ENCODE data around the gene SRRM5.
"Not testable (repeated sequence)": the region's sequence is repeated elsewhere in the genome, so short reads cannot be mapped to it uniquely, and the experiment has no call there.

SRRM5 gene

GRCh38 chr19:43611788-43612187 lies at the start of gene SRRM5:
Gene SRRM5, plus strand, starts transcription at chr19:43612088. Its CDS starts 34 bp downstream, at chr19:43612122.
- DNase-seq, result no peak

GRCh38 chr19:43562226-43562697 lies 49.6 kb upstream of the SRRM5 start:
- peak in 1 of 2 donors; percentile 25 for DNase-seq

GRCh38 chr19:43562698-43563241 lies 49.1 kb upstream of the SRRM5 start:
- peak; percentile 82 for DNase-seq

- no peak for DNase-seq
Measured at GRCh38 chr19:43563816-43564457, 48.0 kb upstream of the SRRM5 start.

DNA sequence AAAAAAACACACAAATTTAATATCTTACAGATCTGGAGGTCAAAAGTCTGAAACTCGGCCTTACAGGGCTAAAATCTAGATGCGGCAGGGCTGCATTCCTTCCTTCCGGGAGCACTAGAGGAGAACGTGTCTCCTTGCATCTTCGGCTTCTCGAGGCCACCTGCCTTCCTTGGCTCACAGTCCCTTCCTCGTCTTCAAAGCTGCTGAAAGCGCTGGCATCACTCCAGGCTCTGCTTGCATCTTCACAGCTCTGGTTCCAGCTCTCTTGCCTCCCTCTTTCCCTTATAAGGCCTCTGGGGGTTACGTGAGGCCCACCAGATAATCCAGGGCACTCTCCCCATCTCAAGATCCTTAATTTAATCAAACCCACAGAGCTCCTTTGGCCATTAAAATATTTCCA lies 47.1 kb upstream of the SRRM5 start:
- DNase-seq, result no peak

DNA sequence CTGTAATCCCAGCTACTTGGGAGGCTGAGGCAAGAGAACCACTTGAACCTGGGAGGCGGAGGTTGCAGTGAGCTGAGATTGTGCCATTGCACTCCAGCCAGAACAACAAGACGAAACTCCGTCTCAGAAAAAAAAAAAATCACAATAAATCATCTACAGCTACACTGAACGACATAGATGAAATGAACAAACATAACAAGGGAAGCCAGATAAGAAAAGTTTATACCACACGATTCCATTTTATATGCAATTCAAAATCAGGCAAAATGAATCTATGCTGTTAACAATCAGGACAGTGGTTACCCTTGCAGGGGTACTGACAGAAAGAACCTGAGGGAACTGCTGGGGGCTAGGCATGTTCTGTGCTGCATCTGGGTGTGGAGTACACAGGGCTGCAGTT lies 42.2 kb upstream of the SRRM5 start:
- no peak for DNase-seq

DNA sequence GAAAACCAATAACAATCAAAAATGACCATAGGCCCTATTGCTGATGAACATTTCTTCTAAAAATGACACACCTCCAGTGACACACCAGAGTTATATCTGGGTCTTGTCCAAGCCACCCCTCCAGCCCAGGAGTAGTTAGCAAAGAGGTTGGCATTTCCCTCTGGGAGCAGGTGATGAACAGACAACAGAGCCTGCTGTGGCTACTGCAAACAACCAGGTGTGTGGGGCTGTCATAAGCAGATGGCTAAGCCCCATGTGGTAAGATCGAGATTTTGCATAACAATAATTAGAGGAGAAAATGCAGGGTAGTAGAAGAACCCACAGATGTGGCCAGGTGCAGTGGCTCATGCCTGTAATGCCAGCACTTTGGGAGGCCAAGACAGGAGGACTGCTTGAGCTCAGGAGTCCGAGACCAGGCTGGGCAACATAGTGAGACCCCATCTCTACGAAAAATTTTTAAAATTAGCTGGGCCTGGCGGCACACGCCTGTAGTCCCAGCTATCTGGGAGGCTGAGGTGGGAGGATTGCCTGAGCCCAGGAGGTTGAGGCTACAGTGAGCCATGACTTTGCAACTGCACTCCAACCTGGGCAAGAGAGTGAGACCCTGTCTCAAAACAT lies 41.6 kb upstream of the SRRM5 start:
- DNase-seq, result no peak

DNA sequence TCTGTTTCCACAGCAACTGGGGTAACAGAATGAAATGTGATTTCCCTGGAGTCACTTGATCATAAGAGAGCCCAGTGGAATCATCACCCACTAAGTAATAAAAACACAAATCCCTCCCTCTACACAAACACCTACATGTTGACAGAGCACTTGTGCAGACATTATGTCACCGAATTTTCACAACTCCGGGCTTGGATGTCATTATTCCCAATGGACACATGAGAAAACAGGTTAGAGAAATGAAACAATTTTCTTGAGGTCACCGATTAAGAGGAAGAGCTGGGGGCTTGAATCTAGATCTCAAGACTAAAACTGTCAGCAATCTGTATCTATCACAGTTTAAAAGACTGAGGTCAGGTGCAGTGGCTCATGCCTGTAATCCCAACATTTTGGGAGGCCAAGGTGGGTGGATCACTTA lies 39.7 kb upstream of the SRRM5 start:
- DNase-seq, result peak; percentile 41 to 88

DNA sequence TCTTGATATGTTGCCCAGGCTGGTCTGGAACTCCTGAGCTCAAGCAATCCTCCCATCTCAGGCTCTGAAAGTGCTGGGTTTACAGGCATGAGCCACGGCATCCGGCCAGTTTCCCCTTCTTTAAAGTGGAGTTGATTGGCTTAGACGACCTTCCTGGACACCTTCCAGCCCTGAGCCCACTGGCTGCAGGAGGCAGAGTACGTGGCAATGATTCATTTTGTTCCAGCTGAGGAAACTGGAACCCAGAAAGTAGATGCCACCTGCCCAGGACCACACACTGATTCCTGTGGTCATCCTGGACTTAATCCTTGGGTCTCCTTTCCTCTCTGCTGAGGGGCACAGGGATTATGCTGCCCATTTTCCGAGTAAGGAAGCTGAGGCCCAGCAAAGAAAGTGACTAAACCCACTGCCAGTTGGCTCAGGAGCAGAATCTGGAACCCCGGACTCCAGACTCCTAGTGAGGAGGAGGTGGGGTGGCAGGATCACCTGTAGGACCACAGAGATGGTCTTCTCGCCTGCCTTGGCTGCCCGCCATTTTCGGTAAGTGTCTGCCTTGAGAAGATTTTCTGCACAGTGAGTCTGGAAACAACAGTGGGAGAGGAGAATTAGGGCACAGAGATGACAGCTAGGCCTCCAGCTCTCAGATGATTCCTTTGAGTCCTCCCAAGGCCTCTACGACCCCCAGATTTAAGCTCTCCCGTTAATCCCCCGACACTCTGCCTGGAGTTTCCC lies 37.3 kb upstream of the SRRM5 start:
- DNase-seq, result no peak

DNA sequence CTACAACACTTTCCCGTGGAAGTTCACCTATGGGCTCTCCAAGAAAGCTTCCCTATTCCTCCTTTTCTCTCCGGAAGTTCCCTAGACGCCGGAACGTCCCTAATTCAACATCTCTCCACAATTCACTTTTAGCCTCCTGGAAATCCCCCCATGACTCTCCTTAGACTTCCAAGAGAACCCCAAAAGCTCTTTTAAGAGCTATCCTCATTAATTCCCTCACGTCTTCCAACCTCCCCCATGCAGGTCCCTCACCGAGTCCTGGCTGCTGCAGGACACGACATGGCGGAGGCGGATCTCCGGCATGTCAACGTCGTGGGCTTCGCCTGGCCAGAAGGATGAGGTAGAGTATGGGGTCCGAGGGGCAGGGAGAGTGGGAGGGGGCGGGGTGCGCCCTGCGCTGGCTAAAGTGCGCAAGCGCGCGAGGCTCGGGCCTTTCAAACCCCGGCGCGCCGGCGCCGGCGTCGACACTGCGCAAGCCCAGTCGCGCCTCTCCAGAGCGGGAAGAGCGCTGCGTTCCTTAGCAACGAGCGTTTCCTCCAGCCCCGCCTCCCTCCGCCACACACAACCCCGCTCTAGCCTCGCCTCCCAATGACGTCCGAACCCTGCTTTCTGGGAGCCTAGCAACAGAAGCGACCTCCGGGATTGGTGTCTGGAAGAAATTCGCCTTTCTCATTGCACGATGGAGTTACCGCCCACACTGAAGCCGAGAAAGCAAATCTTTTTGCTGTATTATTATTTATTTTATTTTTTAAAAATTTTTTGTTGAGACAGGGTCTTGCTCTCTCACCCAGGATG lies 36.5 kb upstream of the SRRM5 start, which contains the start of the genes PINLYP and XRCC1:
TSS of gene PINLYP (plus strand) at position 646 of the 795 bp plus-strand sequence. CDS start 1,391 bp downstream, outside the sequence.
TSS of gene XRCC1 (minus strand) at position 372 of the 795 bp plus-strand sequence. CDS start at position 303, 69 bp downstream.
- peak; percentile 98 to 99 for DNase-seq

GRCh38 chr19:43575955-43576878 lies 35.7 kb upstream of the SRRM5 start:
- no peak for DNase-seq

DNA sequence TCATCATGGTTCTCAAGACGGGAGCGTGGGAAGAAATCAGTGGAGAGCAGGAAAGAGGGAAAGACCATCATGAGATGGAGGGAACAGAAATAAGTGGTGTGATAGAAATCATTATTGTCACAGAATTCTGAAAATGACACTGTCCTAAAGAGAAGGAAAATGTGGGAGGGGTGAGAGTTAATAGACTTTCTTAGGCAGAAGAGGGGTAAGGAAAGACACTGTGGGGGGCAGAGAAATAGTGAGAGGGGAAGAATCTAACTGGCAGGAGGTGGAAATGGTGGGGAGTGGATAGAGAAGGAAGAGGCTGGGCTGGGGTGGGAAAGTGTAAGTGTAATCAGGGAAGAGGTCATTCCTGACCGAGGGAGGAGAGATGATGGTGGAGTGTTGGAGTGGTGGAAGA lies 33.1 kb upstream of the SRRM5 start:
- DNase-seq, result no peak

GRCh38 chr19:43581467-43581866 lies 30.4 kb upstream of the SRRM5 start:
- no peak for DNase-seq

- DNase-seq, result no peak
Measured at GRCh38 chr19:43582495-43582894, 29.4 kb upstream of the SRRM5 start.

GRCh38 chr19:43584484-43584883 lies 27.4 kb upstream of the SRRM5 start:
- no peak for DNase-seq

GRCh38 chr19:43586346-43586745 lies 25.5 kb upstream of the SRRM5 start:
- DNase-seq, result no peak

- DNase-seq, result not testable (repeated sequence)
Measured at GRCh38 chr19:43587029-43587428, 24.9 kb upstream of the SRRM5 start.

GRCh38 chr19:43589277-43589676 lies 22.6 kb upstream of the SRRM5 start:
- DNase-seq, result no peak

GRCh38 chr19:43589678-43590077 lies 22.2 kb upstream of the SRRM5 start:
- no peak for DNase-seq

- DNase-seq, result no peak
Measured at GRCh38 chr19:43591904-43592772, 19.8 kb upstream of the SRRM5 start.

All from inflammatory macrophage treated with lipopolysaccharide for 1 hour (primary cell).